CD14-positive monocyte (primary cell): ENCODE data around the gene WFDC8. TPM values are rescaled to one million over a fixed set of nuclear protein-coding genes. Genes with fewer than 3 reads are reported as not detected.

Experiments used
- DNase-seq, 3 donors: peaks; one replicate each; pipeline ENCODE4 v3.0.0-alpha.2; 2011 to 2022
- H2AFZ ChIP-seq: 2 replicates; pipeline ENCODE4 v1.6.0; 2012; ENCODE audit warnings: mild to moderate bottlenecking, low read depth, low read length, inconsistent platforms; ENCODE audit not compliant: insufficient read depth, poor library complexity, severe bottlenecking
- H3K27ac ChIP-seq, 2 donors: 1 replicate in 1 of 2; 2 replicates in 1 of 2; pipeline ENCODE4 v1.5.1; 2012 to 2013; ENCODE audit warnings: low read length in 2 of 2, control low read depth in 1 of 2, inconsistent platforms in 1 of 2, low read depth in 1 of 2, mild to moderate bottlenecking in 1 of 2
- H3K27me3 ChIP-seq, 2 donors: one replicate each; pipeline versions ENCODE4 v1.6.0 to v1.6.1; 2011 to 2013; ENCODE audit warnings: low read length in 2 of 2; ENCODE audit not compliant: control insufficient read depth in 2 of 2, insufficient read depth in 2 of 2
- H3K36me3 ChIP-seq, 2 donors: replicated peaks in 1 of 2; 1 replicate in 1 of 2; 2 replicates in 1 of 2; pipeline versions ENCODE4 v1.5.1 to v1.6.1; 2012 to 2013; ENCODE audit warnings: low read length in 2 of 2, control low read depth in 1 of 2, inconsistent platforms in 1 of 2, mild to moderate bottlenecking in 1 of 2; ENCODE audit not compliant: insufficient read depth in 2 of 2, control insufficient read depth in 1 of 2
- H3K4me1 ChIP-seq, 2 donors: 1 replicate in 1 of 2; 2 replicates in 1 of 2; pipeline versions ENCODE4 v1.5.1 to v1.6.1; 2012 to 2013; ENCODE audit warnings: low read length in 2 of 2, control low read depth in 1 of 2, inconsistent platforms in 1 of 2, mild to moderate bottlenecking in 1 of 2, moderate library complexity in 1 of 2; ENCODE audit not compliant: insufficient read depth in 2 of 2, control insufficient read depth in 1 of 2
- H3K4me2 ChIP-seq: replicated peaks from 2 replicates; pipeline ENCODE3; 2012; ENCODE audit warnings: low read length, moderate library complexity, mild to moderate bottlenecking; ENCODE audit not compliant: poor library complexity, severe bottlenecking; ENCODE audit errors: extremely low read depth
- H3K4me3 ChIP-seq, 3 experiments: fragments of 200-600 bp in 1 of 3; sonication (generic) in 1 of 3; replicated peaks in 1 of 3; 1 replicate in 2 of 3; 2 replicates in 1 of 3; pipeline ENCODE4 v1.5.1; 2011 to 2013; ENCODE audit warnings: low read length in 3 of 3, mild to moderate bottlenecking in 3 of 3, control low read depth in 2 of 3, low read depth in 2 of 3, inconsistent platforms in 1 of 3, moderate library complexity in 1 of 3
- H3K79me2 ChIP-seq: 2 replicates; pipeline ENCODE4 v1.6.0; 2012; ENCODE audit warnings: mild to moderate bottlenecking, control low read depth, inconsistent platforms, low read length, moderate library complexity; ENCODE audit not compliant: insufficient read depth
- H3K9ac ChIP-seq: 2 replicates; pipeline ENCODE4 v1.6.0; 2017; ENCODE audit warnings: low read length, mild to moderate bottlenecking; ENCODE audit not compliant: insufficient read depth, poor library complexity, severe bottlenecking
- H3K9me3 ChIP-seq, 2 donors: replicated peaks in 1 of 2; 1 replicate in 1 of 2; 2 replicates in 1 of 2; pipeline versions ENCODE4 v1.5.1 to v1.6.1; 2012 to 2013; ENCODE audit warnings: low read length in 2 of 2, control low read depth in 1 of 2; ENCODE audit not compliant: control insufficient read depth in 1 of 2, insufficient read depth in 1 of 2
- H4K20me1 ChIP-seq: 2 replicates; pipeline ENCODE4 v1.6.0; 2012; ENCODE audit warnings: mild to moderate bottlenecking, low read length, control low read depth, moderate library complexity; ENCODE audit not compliant: insufficient read depth
- H3K27ac Mint-ChIP-seq, 7 donors: one replicate each; pipeline ENCODE4 v1.8.0; 2020; ENCODE audit warnings: mild to moderate bottlenecking in 7 of 7, mixed read lengths in 7 of 7, moderate library complexity in 6 of 7, inconsistent platforms in 2 of 7
- H3K27me3 Mint-ChIP-seq, 3 donors: one replicate each; pipeline ENCODE4 v1.8.0; 2021 to 2022; ENCODE audit warnings: low read depth in 3 of 3, mild to moderate bottlenecking in 3 of 3, mixed read lengths in 3 of 3, moderate library complexity in 3 of 3, inconsistent platforms in 1 of 3
- H3K36me3 Mint-ChIP-seq, 2 donors: one replicate each; pipeline ENCODE4 v1.8.0; 2020; ENCODE audit warnings: mixed read lengths in 2 of 2, inconsistent platforms in 1 of 2, mild to moderate bottlenecking in 1 of 2
- H3K4me1 Mint-ChIP-seq: one replicate; pipeline ENCODE4 v1.8.0; 2020; ENCODE audit warnings: mild to moderate bottlenecking, mixed read lengths
- H3K4me3 Mint-ChIP-seq, 2 donors: one replicate each; pipeline ENCODE4 v1.8.0; 2020; ENCODE audit warnings: mild to moderate bottlenecking in 2 of 2, mixed read lengths in 2 of 2, moderate library complexity in 1 of 2
- H3K9me3 Mint-ChIP-seq, 7 donors: one replicate each; pipeline ENCODE4 v1.8.0; 2020 to 2022; ENCODE audit warnings: mixed read lengths in 7 of 7, mild to moderate bottlenecking in 6 of 7, moderate library complexity in 6 of 7, inconsistent platforms in 2 of 7
- WGBS: methylation state at CpG from one replicate; pipeline ENCODE4 v1.1.5; 2013; ENCODE audit warnings: missing lambda C conversion rate; ENCODE audit not compliant: insufficient coverage; 5-methylcytosine and 5-hydroxymethylcytosine counted together
- intact Hi-C, 2 donors: fragments of 100-400 bp; cut with micrococcal nuclease; formaldehyde crosslinking; loops; one replicate each; pipeline versions ENCODE4 v1.15.0 to v1.15.1; 2023
- polyA plus RNA-seq, 3 donors: library from polyadenylated mRNA; depleted of rRNA in 1 of 3; unstranded in 2 of 3; stranded (reverse) in 1 of 3; fragments of 300-500 nt in 2 of 3; fragments of >200 nt in 1 of 3; fragmentation: Illumina TruSeq in 2 of 3; gene quantifications; 1 replicate in 2 of 3; 2 replicates in 1 of 3; pipeline ENCODE4 v1.2.3, GENCODE V29; 2012 to 2021
- TF ChIP-seq, protein P1 (sequence below): fragments of 200-600 bp; IDR thresholded peaks from one replicate; pipeline ENCODE4 v1.8.0; 2022; ENCODE audit warnings: antibody characterized with exemption, mild to moderate bottlenecking

Gene WFDC8
- polyA plus RNA-seq, 3 donors: not detected

DNA sequence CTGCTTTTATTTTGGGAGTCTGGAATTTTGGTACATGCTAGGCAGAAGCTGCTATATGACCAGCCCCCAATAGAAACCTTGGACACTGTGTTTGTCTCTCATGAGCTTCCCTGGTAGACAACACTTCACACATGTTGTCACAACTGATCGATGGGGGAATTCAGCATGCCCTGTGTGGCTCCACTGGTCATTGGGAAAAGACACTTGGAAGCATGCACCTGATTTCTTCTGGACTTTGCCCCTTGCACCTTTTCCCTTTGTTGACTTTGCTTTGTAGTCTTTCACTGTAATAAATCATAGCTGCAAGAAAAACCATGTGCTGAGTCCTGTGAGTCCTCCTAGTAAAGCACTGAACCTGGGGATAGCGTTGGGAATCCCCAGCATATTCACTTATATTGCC lies 42.5 kb upstream of the WFDC8 start:
- WGBS: 100% methylated on average over 1 of the region's 2 CpGs
- no peaks in the 10 kb centered on the region for H3K79me2 ChIP-seq
- peaks cover 0 to 12% (median 2%) of the 10 kb centered on the region in 7 donors for H3K9me3 Mint-ChIP-seq

DNA sequence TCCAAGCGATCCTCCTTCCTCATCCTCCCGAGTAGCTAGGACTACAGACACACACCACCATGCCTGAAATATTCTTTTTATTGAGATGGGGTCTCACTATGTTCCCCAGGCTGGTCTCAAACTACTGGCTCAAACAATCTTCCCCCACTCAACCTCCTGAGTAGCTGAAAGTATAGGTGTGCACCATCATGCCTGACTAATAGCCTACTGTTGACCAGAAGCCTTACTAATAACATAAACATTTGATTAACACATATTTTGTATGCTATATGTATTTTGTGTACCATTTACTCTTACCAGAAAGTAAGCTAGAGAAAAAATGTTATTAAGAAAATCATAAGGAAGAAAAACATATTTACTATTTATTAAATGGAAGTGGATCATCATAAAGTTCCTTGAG lies 38.5 kb upstream of the WFDC8 start:
- DNase-seq: no peak
- no peak overlapping the region for H3K27ac Mint-ChIP-seq
- no peak overlapping the region for H3K4me3 Mint-ChIP-seq
- Histone ChIP-seq H3K27me3 (peaks cover 3% of the 10 kb centered on the region in 2 donors), H3K36me3 (no peaks in the 10 kb centered on the region), H3K9me3 (no peaks in the 10 kb centered on the region), H2AFZ (no peak overlapping the region), H3K4me1 (no peaks in the 10 kb centered on the region), H4K20me1 (no peaks in the 10 kb centered on the region), H3K79me2 (no peaks in the 10 kb centered on the region), H3K4me2 (no peak overlapping the region), H3K4me3 (no peak overlapping the region), H3K9ac (no peak overlapping the region), H3K27ac (no peak overlapping the region)
- H3K9me3 Mint-ChIP-seq: peaks cover 0 to 8% (median 0%) of the 10 kb centered on the region in 7 donors
- H3K36me3 Mint-ChIP-seq: no peaks in the 10 kb centered on the region
- TF ChIP-seq, protein P1, sequence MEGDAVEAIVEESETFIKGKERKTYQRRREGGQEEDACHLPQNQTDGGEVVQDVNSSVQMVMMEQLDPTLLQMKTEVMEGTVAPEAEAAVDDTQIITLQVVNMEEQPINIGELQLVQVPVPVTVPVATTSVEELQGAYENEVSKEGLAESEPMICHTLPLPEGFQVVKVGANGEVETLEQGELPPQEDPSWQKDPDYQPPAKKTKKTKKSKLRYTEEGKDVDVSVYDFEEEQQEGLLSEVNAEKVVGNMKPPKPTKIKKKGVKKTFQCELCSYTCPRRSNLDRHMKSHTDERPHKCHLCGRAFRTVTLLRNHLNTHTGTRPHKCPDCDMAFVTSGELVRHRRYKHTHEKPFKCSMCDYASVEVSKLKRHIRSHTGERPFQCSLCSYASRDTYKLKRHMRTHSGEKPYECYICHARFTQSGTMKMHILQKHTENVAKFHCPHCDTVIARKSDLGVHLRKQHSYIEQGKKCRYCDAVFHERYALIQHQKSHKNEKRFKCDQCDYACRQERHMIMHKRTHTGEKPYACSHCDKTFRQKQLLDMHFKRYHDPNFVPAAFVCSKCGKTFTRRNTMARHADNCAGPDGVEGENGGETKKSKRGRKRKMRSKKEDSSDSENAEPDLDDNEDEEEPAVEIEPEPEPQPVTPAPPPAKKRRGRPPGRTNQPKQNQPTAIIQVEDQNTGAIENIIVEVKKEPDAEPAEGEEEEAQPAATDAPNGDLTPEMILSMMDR: no peak
- WGBS: no CpG with 5 or more reads among the region's 2 CpGs
- peaks cover 2 to 12% (median 3%) of the 10 kb centered on the region in 3 donors for H3K27me3 Mint-ChIP-seq
- H3K4me1 Mint-ChIP-seq: no peaks in the 10 kb centered on the region
- intact Hi-C loops: no loop called here

More for the DNA sequence above, 42.5 kb upstream of the WFDC8 start:
- peaks cover 3 to 17% (median 6%) of the 10 kb centered on the region in 3 donors for H3K27me3 Mint-ChIP-seq
- TF ChIP-seq, protein P1: no peak
- no peak overlapping the region for H3K4me2 ChIP-seq
- no peak overlapping the region for H2AFZ ChIP-seq
- H3K9ac ChIP-seq: no peak overlapping the region
- no peaks in the 10 kb centered on the region for H3K36me3 Mint-ChIP-seq
- H3K9me3 ChIP-seq: no peaks in the 10 kb centered on the region
- peaks cover 5 to 6% of the 10 kb centered on the region in 2 donors for H3K27me3 ChIP-seq
- no peaks in the 10 kb centered on the region for H3K4me1 Mint-ChIP-seq
- no peak for DNase-seq
- no peaks in the 10 kb centered on the region for H3K4me1 ChIP-seq
- H3K4me3 Mint-ChIP-seq: no peak overlapping the region
- H3K27ac Mint-ChIP-seq: no peak overlapping the region
- no peaks in the 10 kb centered on the region for H4K20me1 ChIP-seq
- H3K4me3 ChIP-seq: no peak overlapping the region
- H3K36me3 ChIP-seq: no peaks in the 10 kb centered on the region
- H3K27ac ChIP-seq: no peak overlapping the region
- intact Hi-C loops: no loop called here
